HCT116 (cell line): Measurements from ENCODE around the gene C1orf174. TPM values are rescaled to one million over a fixed set of nuclear protein-coding genes. Genes with fewer than 3 reads are reported as not detected.

Source experiments
- ATAC-seq: fragments of 200-7000 bp; cut with Tn5 transposase; 2 replicates; pipeline ENCODE4 v1.9.1; 2020; ENCODE audit warnings: mild to moderate bottlenecking, moderate library complexity
- BruUV-seq: library from RNA; stranded (reverse); fragments of 400-500 nt; replicated peaks from 2 replicates; lab custom pipeline; 2021; lab: Mats Ljungman, UMichigan
- CTCF ChIA-PET: fragments of 300-600 bp; sonication (Branson Sonifier 250); formaldehyde crosslinking; loops from one replicate; lab custom pipeline; 2021; ENCODE audit warnings: antibody characterized with exemption; lab: Charles Lee
- POLR2A ChIA-PET: fragments of 300-600, 350-600 bp; sonication (Branson Sonifier 250); formaldehyde crosslinking; loops from one replicate; lab custom pipeline; 2021; ENCODE audit warnings: antibody characterized with exemption; lab: Charles Lee
- RAD21 ChIA-PET, 2 experiments: fragments of 300-600 bp; sonication (Branson Sonifier 250); formaldehyde crosslinking; loops; one replicate each; lab custom pipeline; 2023; ENCODE audit warnings: low total read pairs in 2 of 2; ENCODE audit not compliant: uncharacterized antibody in 2 of 2, unreplicated experiment in 2 of 2, low non-redundant PET in 1 of 2; lab: Charles Lee
- DNase-seq: peaks from one replicate; pipeline ENCODE4 v3.0.0-alpha.2; 2010; ENCODE audit warnings: low read depth, low spot score
- H2AFZ ChIP-seq: fragments of 200-600 bp; shearing (Covaris generic), sonication (generic); 2 replicates; pipeline ENCODE4 v1.6.1; 2017; ENCODE audit warnings: low read depth, mixed run types, mixed read lengths, antibody characterized with exemption, low read length; ENCODE audit not compliant: poor library complexity, severe bottlenecking
- H3K27ac ChIP-seq: 2 replicates; pipeline ENCODE4 v1.5.1; 2012; ENCODE audit warnings: low read depth, low read length
- H3K27me3 ChIP-seq: fragments of 200-600 bp; sonication (generic); 2 replicates; pipeline ENCODE4 v1.6.1; 2016; ENCODE audit warnings: mixed run types, low read length, mixed read lengths; ENCODE audit not compliant: insufficient read depth
- H3K36me3 ChIP-seq, 2 experiments: fragments of 200-500 bp in 1 of 2; fragments of 200-600 bp in 1 of 2; sonication (Bioruptor generic) in 1 of 2; sonication (generic) in 1 of 2; 2 replicates each; pipeline versions ENCODE4 v1.5.1 to v1.6.1; 2014 to 2016; ENCODE audit warnings: low read length in 2 of 2, inconsistent platforms in 1 of 2, mixed read lengths in 1 of 2, mixed run types in 1 of 2; ENCODE audit not compliant: insufficient read depth in 2 of 2, control insufficient read depth in 1 of 2
- H3K4me1 ChIP-seq, 2 experiments: fragments of 200-600 bp in 1 of 2; sonication (generic) in 1 of 2; 2 replicates each; pipeline versions ENCODE4 v1.5.1 to v1.6.1; 2012 to 2017; ENCODE audit warnings: low read length in 2 of 2, inconsistent platforms in 1 of 2, mild to moderate bottlenecking in 1 of 2, mixed read lengths in 1 of 2, mixed run types in 1 of 2, moderate library complexity in 1 of 2; ENCODE audit not compliant: insufficient read depth in 2 of 2, control insufficient read depth in 1 of 2
- H3K4me2 ChIP-seq: fragments of 200-600 bp; sonication (generic); 2 replicates; pipeline ENCODE4 v1.6.1; 2017; ENCODE audit warnings: mixed run types, low read length, mixed read lengths
- H3K4me3 ChIP-seq, 2 experiments: fragments of 200-600 bp in 1 of 2; sonication (generic) in 1 of 2; replicated peaks in 1 of 2; 2 replicates each; pipeline ENCODE4 v1.5.1; 2011 to 2016; ENCODE audit warnings: low read length in 2 of 2, control low read depth in 1 of 2, low read depth in 1 of 2, mild to moderate bottlenecking in 1 of 2, mixed read lengths in 1 of 2, mixed run types in 1 of 2
- H3K79me2 ChIP-seq: fragments of 200-600 bp; sonication (generic); 2 replicates; pipeline ENCODE4 v1.6.1; 2017; ENCODE audit warnings: mild to moderate bottlenecking, mixed run types, low read length, moderate library complexity, mixed read lengths; ENCODE audit not compliant: insufficient read depth
- H3K9ac ChIP-seq: fragments of 200-600 bp; sonication (generic); 2 replicates; pipeline ENCODE4 v1.6.1; 2016; ENCODE audit warnings: low read length, mixed read lengths
- H3K9me2 ChIP-seq: fragments of 200-600 bp; sonication (generic), shearing (Covaris generic); 2 replicates; pipeline ENCODE4 v1.6.1; 2017; ENCODE audit warnings: mixed run types, mild to moderate bottlenecking, moderate library complexity; ENCODE audit not compliant: insufficient read depth
- H3K9me3 ChIP-seq, 2 experiments: fragments of 200-500 bp in 1 of 2; fragments of 200-600 bp in 1 of 2; sonication (Bioruptor generic) in 1 of 2; sonication (generic) in 1 of 2; 2 replicates each; pipeline ENCODE4 v1.6.1; 2014 to 2017; ENCODE audit warnings: low read length in 2 of 2, mixed read lengths in 2 of 2, inconsistent platforms in 1 of 2, low read depth in 1 of 2, mild to moderate bottlenecking in 1 of 2, mixed run types in 1 of 2, moderate library complexity in 1 of 2; ENCODE audit not compliant: control insufficient read depth in 1 of 2, insufficient read depth in 1 of 2
- H4K20me1 ChIP-seq: fragments of 200-600 bp; sonication (generic), shearing (Covaris generic); 2 replicates; pipeline ENCODE4 v1.6.1; 2017; ENCODE audit warnings: mixed run types, mild to moderate bottlenecking, moderate library complexity; ENCODE audit not compliant: insufficient read depth
- ATF3 ChIP-seq: IDR thresholded peaks from 2 replicates; pipeline ENCODE4 v1.6.1; 2012
- MAX ChIP-seq: IDR thresholded peaks from 2 replicates; pipeline ENCODE4 v1.6.1; 2012
- RAD21 ChIP-seq: IDR thresholded peaks from 2 replicates; pipeline ENCODE4 v1.6.1; 2012; ENCODE audit warnings: low read depth, mild to moderate bottlenecking
- intact Hi-C: fragments of 100-400 bp; cut with micrococcal nuclease; formaldehyde crosslinking; loops from 2 replicates; pipeline ENCODE4 v1.10.0; 2022
- total RNA-seq: library from RNA; stranded (reverse); gene quantifications from one replicate; pipeline ENCODE4 v1.2.1, GENCODE V29; 2021; ENCODE audit not compliant: unreplicated experiment
- TF ChIP-seq, protein P1 (sequence below), 3 experiments: fragments of 200-600 bp in 1 of 3; sonication (generic) in 1 of 3; IDR thresholded peaks in 2 of 3; conservative IDR thresholded peaks in 1 of 3; 2 replicates each; pipeline ENCODE4 v1.5.1; 2012 to 2017; ENCODE audit warnings: low read depth in 2 of 3, low read length in 2 of 3, antibody characterized with exemption in 1 of 3, borderline replicate concordance in 1 of 3, control low read depth in 1 of 3, mild to moderate bottlenecking in 1 of 3, mixed read lengths in 1 of 3, mixed run types in 1 of 3, moderate library complexity in 1 of 3; ENCODE audit not compliant: insufficient read depth in 1 of 3

The C1orf174 gene
- total RNA-seq, 1 experiment from 2014 or later = 33.7 TPM

GRCh38 chr1:3858231-3858981 is 41.7 kb downstream of the C1orf174 start:
- Histone ChIP-seq H3K27ac (no peak overlapping the region), H3K9ac (peak overlapping the region; percentile 60), H4K20me1 (no peaks in the 10 kb centered on the region), H3K9me2 (no peaks in the 10 kb centered on the region), H3K79me2 (peaks cover 17% of the 10 kb centered on the region), H3K27me3 (no peaks in the 10 kb centered on the region), H3K9me3 (no peaks in the 10 kb centered on the region), H3K4me2 (peak overlapping the region; percentile 89), H2AFZ (no peak overlapping the region), H3K4me1 (peaks cover 9 to 19% of the 10 kb centered on the region in 2 experiments; a peak in 3 of 4 replicates), H3K4me3 (peak overlapping the region; percentile 70 to 93), H3K36me3 (no peaks in the 10 kb centered on the region; a peak in 1 of 4 replicates)
- BruUV-seq = no TSS peak
- intact Hi-C loops = loop anchor here (5.0 kb wide), 1 partner anchor 406 kb away; the partner anchor contains the start of gene ARHGEF16
- ATAC-seq (no peak), DNase-seq (no peak)
- RAD21 ChIA-PET = no interaction called here
- TF ChIP-seq ATF3 = no peak
- 0 out of 2 replicates have a peak, but pooled peaks have one; percentile 29 for TF ChIP-seq RAD21
- TF ChIP-seq, protein P1, sequence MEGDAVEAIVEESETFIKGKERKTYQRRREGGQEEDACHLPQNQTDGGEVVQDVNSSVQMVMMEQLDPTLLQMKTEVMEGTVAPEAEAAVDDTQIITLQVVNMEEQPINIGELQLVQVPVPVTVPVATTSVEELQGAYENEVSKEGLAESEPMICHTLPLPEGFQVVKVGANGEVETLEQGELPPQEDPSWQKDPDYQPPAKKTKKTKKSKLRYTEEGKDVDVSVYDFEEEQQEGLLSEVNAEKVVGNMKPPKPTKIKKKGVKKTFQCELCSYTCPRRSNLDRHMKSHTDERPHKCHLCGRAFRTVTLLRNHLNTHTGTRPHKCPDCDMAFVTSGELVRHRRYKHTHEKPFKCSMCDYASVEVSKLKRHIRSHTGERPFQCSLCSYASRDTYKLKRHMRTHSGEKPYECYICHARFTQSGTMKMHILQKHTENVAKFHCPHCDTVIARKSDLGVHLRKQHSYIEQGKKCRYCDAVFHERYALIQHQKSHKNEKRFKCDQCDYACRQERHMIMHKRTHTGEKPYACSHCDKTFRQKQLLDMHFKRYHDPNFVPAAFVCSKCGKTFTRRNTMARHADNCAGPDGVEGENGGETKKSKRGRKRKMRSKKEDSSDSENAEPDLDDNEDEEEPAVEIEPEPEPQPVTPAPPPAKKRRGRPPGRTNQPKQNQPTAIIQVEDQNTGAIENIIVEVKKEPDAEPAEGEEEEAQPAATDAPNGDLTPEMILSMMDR (IDR thresholded peaks at IDR 0.05 in 2 of 3, conservative IDR thresholded peaks at IDR 0.05 in 1 of 3; ENCODE audit: borderline replicate concordance in 1 of 3, insufficient read depth in 1 of 3, low read depth in 2 of 3, low read length in 2 of 3) = peak in 2 of 3 experiments; percentile 18 to 22; a peak in 2 of 6 replicates
- peak; percentile 66 for TF ChIP-seq MAX
- POLR2A ChIA-PET = interaction anchor here (1.5 kb wide), 1 partner anchor 42 kb away, joined by 4 read pairs; the partner anchor contains the start of gene C1orf174
- CTCF ChIA-PET = interaction anchor here (1.3 to 2.5 kb wide), 2 partner anchors 41 to 49 kb away, joined by 3 to 12 read pairs; partner anchors contain the start of gene C1orf174
